ENCODE results near the gene SKA1.
"Not testable (repeated sequence)": the region's sequence is repeated elsewhere in the genome, so short reads cannot be mapped to it uniquely, and the experiment has no call there.

SKA1 gene

GRCh38 chr18:50409236-50409635 lies 34.4 kb downstream of the SKA1 start:
- no peaks in the 10 kb centered on the region for H3K9me3 ChIP-seq (ENCODE audit: insufficient read depth, low read depth, low read length)
- no peak for DNase-seq
- no peak overlapping the region for H3K4me2 ChIP-seq (ENCODE audit: low read length)
- H3K18ac ChIP-seq (ENCODE audit: low read length), result no peak overlapping the region
- H3K4ac ChIP-seq (ENCODE audit: low read depth, low read length), result no peak overlapping the region
- no peak overlapping the region for H2BK120ac ChIP-seq (ENCODE audit: insufficient read depth, low read length, poor library complexity)
- peaks cover 0 to 6% of the 10 kb centered on the region in 2 experiments for H3K4me1 ChIP-seq (ENCODE audit: control insufficient read depth in 1 of 2, insufficient read depth in 2 of 2, low read length in 2 of 2)
- H2AFZ ChIP-seq (ENCODE audit: insufficient read depth, low read length, poor library complexity), result no peak overlapping the region
- H3K9ac ChIP-seq (ENCODE audit: low read length), result no peak overlapping the region
- H2BK5ac ChIP-seq (ENCODE audit: low read depth, low read length, poor library complexity), result no peak overlapping the region
- no peaks in the 10 kb centered on the region for H3K79me2 ChIP-seq (ENCODE audit: control insufficient read depth, insufficient read depth, low read length, poor library complexity)
- H4K8ac ChIP-seq (ENCODE audit: low read depth, low read length), result no peak overlapping the region
- H3K14ac ChIP-seq (ENCODE audit: low read length), result no peak overlapping the region
- H4K91ac ChIP-seq (ENCODE audit: low read depth, low read length), result no peak overlapping the region
- H2BK12ac ChIP-seq (ENCODE audit: low read length), result no peak overlapping the region
- H3K27me3 ChIP-seq (ENCODE audit: insufficient read depth, low read length), result no peaks in the 10 kb centered on the region
- no peak overlapping the region for H4K12ac ChIP-seq (ENCODE audit: low read depth, low read length)
- no peak overlapping the region for H3K27ac ChIP-seq (ENCODE audit: low read depth, low read length)
- H3K23ac ChIP-seq (ENCODE audit: low read length), result no peak overlapping the region
- H3K4me3 ChIP-seq (ENCODE audit: low read depth, low read length), result no peak overlapping the region
- WGBS (ENCODE audit: extremely low coverage, insufficient coverage, insufficient read length), result no CpG with 5 or more reads among the region's 5 CpGs
- H2AK5ac ChIP-seq (ENCODE audit: low read length), result no peak overlapping the region
- H3K79me1 ChIP-seq (ENCODE audit: low read length), result no peaks in the 10 kb centered on the region
- no peaks in the 10 kb centered on the region for H3K36me3 ChIP-seq (ENCODE audit: control insufficient read depth in 1 of 2, insufficient read depth in 2 of 2, low read length in 2 of 2)

DNA sequence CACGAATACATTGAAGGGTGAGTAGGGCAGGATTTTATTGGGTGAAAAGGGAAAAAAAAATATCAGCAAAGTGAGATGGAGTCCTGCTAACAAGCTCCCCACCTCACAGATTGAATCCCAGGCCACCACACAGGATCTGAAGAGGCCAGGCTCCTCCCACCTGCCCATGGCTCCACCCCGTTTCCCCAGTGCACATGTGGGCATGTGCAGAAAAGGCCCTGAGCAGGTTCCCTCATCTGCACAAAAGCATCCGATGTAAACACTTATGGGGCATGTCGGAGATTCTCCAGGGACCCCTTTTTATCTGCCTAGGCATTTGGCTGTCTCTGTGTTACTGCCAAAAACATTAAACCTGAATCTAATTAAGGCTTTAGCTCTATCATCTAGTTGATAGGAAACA lies 35.2 kb downstream of the SKA1 start:
- Histone ChIP-seq H2AFZ (ENCODE audit: insufficient read depth, low read length, poor library complexity) (no peak overlapping the region), H4K8ac (ENCODE audit: low read depth, low read length) (no peak overlapping the region), H3K9me3 (ENCODE audit: insufficient read depth, low read depth, low read length) (no peaks in the 10 kb centered on the region), H3K36me3 (ENCODE audit: control insufficient read depth in 1 of 2, insufficient read depth in 2 of 2, low read length in 2 of 2) (no peaks in the 10 kb centered on the region), H3K18ac (ENCODE audit: low read length) (no peak overlapping the region), H3K27ac (ENCODE audit: low read depth, low read length) (no peak overlapping the region), H3K23ac (ENCODE audit: low read length) (no peak overlapping the region), H3K14ac (ENCODE audit: low read length) (no peak overlapping the region), H2BK120ac (ENCODE audit: insufficient read depth, low read length, poor library complexity) (no peak overlapping the region), H2BK5ac (ENCODE audit: low read depth, low read length, poor library complexity) (no peak overlapping the region), H3K9ac (ENCODE audit: low read length) (no peak overlapping the region), H3K4me3 (ENCODE audit: low read depth, low read length) (no peak overlapping the region), H3K27me3 (ENCODE audit: insufficient read depth, low read length) (no peaks in the 10 kb centered on the region), H4K12ac (ENCODE audit: low read depth, low read length) (no peak overlapping the region), H2AK5ac (ENCODE audit: low read length) (no peak overlapping the region), H3K4ac (ENCODE audit: low read depth, low read length) (no peak overlapping the region), H2BK12ac (ENCODE audit: low read length) (no peak overlapping the region), H3K4me2 (ENCODE audit: low read length) (no peak overlapping the region), H3K79me2 (ENCODE audit: control insufficient read depth, insufficient read depth, low read length, poor library complexity) (no peaks in the 10 kb centered on the region), H3K4me1 (ENCODE audit: control insufficient read depth in 1 of 2, insufficient read depth in 2 of 2, low read length in 2 of 2) (peaks cover 0 to 6% of the 10 kb centered on the region in 2 experiments), H4K91ac (ENCODE audit: low read depth, low read length) (no peak overlapping the region), H3K79me1 (ENCODE audit: low read length) (no peaks in the 10 kb centered on the region)
- no peak for DNase-seq
- no CpG with 5 or more reads among the region's 4 CpGs for WGBS (ENCODE audit: extremely low coverage, insufficient coverage, insufficient read length)

- Histone ChIP-seq H4K91ac (ENCODE audit: low read depth, low read length) (no peak overlapping the region), H3K18ac (ENCODE audit: low read length) (no peak overlapping the region), H3K4me3 (ENCODE audit: low read depth, low read length) (no peak overlapping the region), H3K79me1 (ENCODE audit: low read length) (no peaks in the 10 kb centered on the region), H3K4me2 (ENCODE audit: low read length) (no peak overlapping the region), H2AK5ac (ENCODE audit: low read length) (no peak overlapping the region), H3K27me3 (ENCODE audit: insufficient read depth, low read length) (no peaks in the 10 kb centered on the region), H2BK120ac (ENCODE audit: insufficient read depth, low read length, poor library complexity) (no peak overlapping the region), H3K27ac (ENCODE audit: low read depth, low read length) (no peak overlapping the region), H3K9me3 (ENCODE audit: insufficient read depth, low read depth, low read length) (no peaks in the 10 kb centered on the region), H2BK12ac (ENCODE audit: low read length) (no peak overlapping the region), H3K4ac (ENCODE audit: low read depth, low read length) (no peak overlapping the region), H2BK5ac (ENCODE audit: low read depth, low read length, poor library complexity) (no peak overlapping the region), H2AFZ (ENCODE audit: insufficient read depth, low read length, poor library complexity) (no peak overlapping the region), H4K12ac (ENCODE audit: low read depth, low read length) (no peak overlapping the region), H3K23ac (ENCODE audit: low read length) (no peak overlapping the region), H4K8ac (ENCODE audit: low read depth, low read length) (no peak overlapping the region), H3K36me3 (ENCODE audit: control insufficient read depth in 1 of 2, insufficient read depth in 2 of 2, low read length in 2 of 2) (no peaks in the 10 kb centered on the region), H3K79me2 (ENCODE audit: control insufficient read depth, insufficient read depth, low read length, poor library complexity) (no peaks in the 10 kb centered on the region), H3K4me1 (ENCODE audit: control insufficient read depth in 1 of 2, insufficient read depth in 2 of 2, low read length in 2 of 2) (peaks cover 0 to 4% of the 10 kb centered on the region in 2 experiments), H3K14ac (ENCODE audit: low read length) (no peak overlapping the region), H3K9ac (ENCODE audit: low read length) (no peak overlapping the region)
- no CpG with 5 or more reads among the region's 1 CpG for WGBS (ENCODE audit: extremely low coverage, insufficient coverage, insufficient read length)
- DNase-seq, result no peak
Measured at GRCh38 chr18:50410894-50411293, 36.0 kb downstream of the SKA1 start.

GRCh38 chr18:50416832-50417231 lies 42.0 kb downstream of the SKA1 start:
- H4K91ac ChIP-seq (ENCODE audit: low read depth, low read length); H2AFZ ChIP-seq (ENCODE audit: insufficient read depth, low read length, poor library complexity); H3K4me3 ChIP-seq (ENCODE audit: low read depth, low read length); H3K79me2 ChIP-seq (ENCODE audit: control insufficient read depth, insufficient read depth, low read length, poor library complexity); H4K8ac ChIP-seq (ENCODE audit: low read depth, low read length); H3K18ac ChIP-seq (ENCODE audit: low read length); H2BK5ac ChIP-seq (ENCODE audit: low read depth, low read length, poor library complexity); H2BK12ac ChIP-seq (ENCODE audit: low read length); H3K79me1 ChIP-seq (ENCODE audit: low read length); H2BK120ac ChIP-seq (ENCODE audit: insufficient read depth, low read length, poor library complexity); H3K27me3 ChIP-seq (ENCODE audit: insufficient read depth, low read length); H2AK5ac ChIP-seq (ENCODE audit: low read length); H3K23ac ChIP-seq (ENCODE audit: low read length); H3K9ac ChIP-seq (ENCODE audit: low read length); H3K27ac ChIP-seq (ENCODE audit: low read depth, low read length); H3K9me3 ChIP-seq (ENCODE audit: insufficient read depth, low read depth, low read length); H3K36me3 ChIP-seq (ENCODE audit: control insufficient read depth in 1 of 2, insufficient read depth in 2 of 2, low read length in 2 of 2); H3K14ac ChIP-seq (ENCODE audit: low read length); DNase-seq; H3K4me2 ChIP-seq (ENCODE audit: low read length); H3K4ac ChIP-seq (ENCODE audit: low read depth, low read length); H4K12ac ChIP-seq (ENCODE audit: low read depth, low read length); H3K4me1 ChIP-seq (ENCODE audit: control insufficient read depth in 1 of 2, insufficient read depth in 2 of 2, low read length in 2 of 2): not testable (repeated sequence)
- no CpG with 5 or more reads among the region's 3 CpGs for WGBS (ENCODE audit: extremely low coverage, insufficient coverage, insufficient read length)
